SK-N-MC (cell line): Measurements from ENCODE around the gene NFATC2.

Source experiments
- DNase-seq: peaks from one replicate; pipeline ENCODE4 v3.0.0-alpha.2; 2011; ENCODE audit warnings: low read depth, low spot score
- H3K27ac ChIP-seq: fragments of 200-600 bp; sonication (generic); 2 replicates; pipeline ENCODE4 v1.5.1; 2016; ENCODE audit warnings: mixed run types
- H3K36me3 ChIP-seq: fragments of 200-600 bp; sonication (generic); 2 replicates; pipeline ENCODE4 v1.6.1; 2017; ENCODE audit warnings: antibody characterized with exemption, low read length, mixed read lengths; ENCODE audit not compliant: insufficient read depth
- H3K4me3 ChIP-seq: fragments of 200-600 bp; sonication (generic); 2 replicates; pipeline ENCODE4 v1.5.1; 2016
- H3K9ac ChIP-seq: fragments of 200-600 bp; sonication (generic); 2 replicates; pipeline ENCODE4 v1.8.0; 2017; ENCODE audit warnings: mixed run types, mixed read lengths; ENCODE audit not compliant: insufficient read length
- H3K9me3 ChIP-seq: fragments of 200-600 bp; sonication (generic); 2 replicates; pipeline ENCODE4 v1.6.1; 2017; ENCODE audit warnings: low read depth, mild to moderate bottlenecking, antibody characterized with exemption, low read length, moderate library complexity, mixed read lengths
- EZH2 ChIP-seq: fragments of 200-600 bp; sonication (generic); IDR thresholded peaks from one replicate; pipeline ENCODE4 v1.6.1; 2017; ENCODE audit warnings: antibody characterized with exemption
- FOXP2 ChIP-seq: optimal IDR thresholded peaks from 2 replicates; pipeline ENCODE3; 2011; ENCODE audit warnings: mild to moderate bottlenecking, moderate library complexity; ENCODE audit not compliant: insufficient read depth; ENCODE audit errors: extremely low read length, control extremely low read depth
- POLR2AphosphoS5 ChIP-seq: IDR thresholded peaks from 2 replicates; pipeline ENCODE4 v1.6.1; 2012; ENCODE audit warnings: mild to moderate bottlenecking, low read depth, low read length, borderline replicate concordance

Gene NFATC2

DNA sequence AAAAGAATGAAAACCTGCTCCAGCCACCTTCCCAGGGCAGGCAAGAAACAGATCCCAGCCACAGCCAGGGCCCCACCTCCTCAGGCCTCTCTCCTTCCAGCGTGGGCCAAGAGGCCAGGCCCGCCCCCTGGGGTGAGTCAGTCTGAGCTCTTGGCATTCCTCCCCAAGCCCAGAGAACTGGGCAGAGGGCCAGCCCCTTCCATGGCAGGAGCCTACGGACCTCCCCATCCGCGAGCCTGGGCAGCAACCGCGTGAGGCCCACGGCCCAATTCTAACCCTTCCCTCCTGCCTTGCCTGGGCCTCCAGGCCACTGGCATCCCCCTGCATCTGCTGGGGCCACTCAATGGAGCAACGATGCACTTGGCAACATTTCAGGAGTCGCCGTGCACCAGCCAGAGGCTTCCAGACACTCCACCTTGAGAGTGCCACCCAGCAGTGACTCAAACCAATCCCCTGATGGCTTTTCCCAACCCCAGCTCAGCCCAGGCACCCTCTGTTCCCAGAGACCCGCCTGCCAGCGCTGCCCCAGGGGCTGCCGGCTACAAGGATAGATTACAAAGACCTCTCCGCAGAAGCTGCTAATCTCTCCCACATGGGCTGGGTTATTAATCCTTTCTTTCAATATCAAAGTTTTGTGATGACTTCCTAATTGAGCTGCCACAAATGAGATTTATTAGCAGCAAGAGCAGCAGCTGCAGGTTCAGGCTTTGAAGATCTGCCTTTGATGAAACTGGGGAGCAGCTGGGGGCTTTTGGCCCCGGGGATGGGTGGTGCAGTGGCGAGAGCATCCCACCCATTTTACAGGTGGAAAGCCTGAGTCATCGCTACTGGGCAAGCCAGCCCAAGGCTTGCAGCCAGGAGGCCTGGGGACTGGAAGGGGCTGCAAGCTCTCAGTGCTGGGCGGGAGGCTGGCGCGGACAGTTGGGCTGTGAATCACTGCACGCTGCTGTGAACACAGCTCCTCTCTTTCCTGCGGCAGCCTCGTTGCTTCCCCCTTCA lies 85.7 kb downstream of the NFATC2 start:
- no peak for TF ChIP-seq EZH2
- no peak for TF ChIP-seq POLR2AphosphoS5
- TF ChIP-seq FOXP2 = no peak
- Histone ChIP-seq H3K4me3 (no peak overlapping the region), H3K36me3 (no peaks in the 10 kb centered on the region), H3K27ac (no peak overlapping the region), H3K9ac (no peak overlapping the region), H3K9me3 (no peaks in the 10 kb centered on the region)
- DNase-seq = no peak

DNA sequence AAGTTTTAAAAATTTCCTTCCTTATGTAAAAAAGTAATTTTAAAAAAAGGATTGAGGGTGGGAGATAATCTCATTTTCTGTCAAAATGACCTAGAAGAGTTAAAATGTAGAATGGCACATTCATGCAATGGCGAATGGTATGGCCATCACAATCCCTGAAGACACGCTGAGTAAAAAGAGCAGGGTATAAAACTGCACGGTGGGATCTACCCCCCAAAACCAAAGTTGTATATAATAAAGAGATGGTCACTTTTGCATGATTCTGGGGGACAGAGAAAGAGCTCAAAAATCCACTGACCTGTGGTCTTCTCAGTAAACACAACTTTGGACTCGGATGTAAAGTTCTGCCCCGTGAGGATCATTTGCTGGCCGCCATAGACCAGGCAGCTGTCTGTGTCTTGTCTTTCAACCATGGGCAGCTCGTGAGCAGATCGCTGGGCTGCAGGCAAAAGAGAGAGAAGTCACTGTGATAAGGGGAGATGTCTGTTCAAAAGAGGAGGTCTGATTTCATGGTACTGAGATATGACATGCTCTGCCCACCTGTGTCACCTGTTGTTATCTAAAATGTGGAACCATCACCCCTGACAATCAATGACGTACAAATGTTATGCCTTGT lies 88.2 kb downstream of the NFATC2 start:
- Histone ChIP-seq H3K27ac (no peak overlapping the region), H3K9ac (no peak overlapping the region), H3K36me3 (no peaks in the 10 kb centered on the region), H3K4me3 (no peak overlapping the region), H3K9me3 (no peaks in the 10 kb centered on the region)
- DNase-seq = no peak
- TF ChIP-seq POLR2AphosphoS5 = no peak
- TF ChIP-seq FOXP2 = no peak
- TF ChIP-seq EZH2 = no peak

DNA sequence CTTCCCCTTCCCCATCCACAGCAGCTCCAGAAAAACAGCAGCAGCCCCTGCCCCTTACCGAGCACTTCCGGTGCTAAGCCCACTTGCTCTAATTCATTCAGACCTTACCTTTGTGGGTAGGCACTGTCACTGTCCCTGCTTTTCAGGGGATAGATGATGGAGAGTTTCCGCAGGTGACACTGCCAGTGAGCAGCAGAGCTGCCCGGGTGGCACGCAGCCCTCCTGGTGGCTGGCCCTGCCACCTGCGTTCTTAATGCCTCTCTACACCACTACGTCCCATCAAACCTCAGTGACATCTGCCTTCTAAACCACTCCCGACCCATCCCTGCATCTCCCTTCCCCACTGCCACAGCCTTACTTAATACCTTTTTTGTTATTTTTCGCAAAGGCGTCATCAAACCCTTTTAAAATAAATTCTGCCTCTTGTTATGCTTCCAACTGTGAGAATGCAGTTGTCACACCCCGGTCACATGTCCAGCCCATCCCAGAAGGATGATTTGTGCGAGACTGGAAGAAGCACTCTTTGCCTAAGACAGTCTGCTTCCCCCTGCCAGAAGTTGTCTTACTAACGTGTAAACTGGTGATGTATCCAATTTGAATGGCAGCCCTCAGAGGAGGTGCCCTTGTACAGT lies 89.7 kb downstream of the NFATC2 start:
- Histone ChIP-seq H3K36me3 (no peaks in the 10 kb centered on the region), H3K4me3 (no peak overlapping the region), H3K9ac (no peak overlapping the region), H3K9me3 (no peaks in the 10 kb centered on the region), H3K27ac (no peak overlapping the region)
- no peak for TF ChIP-seq EZH2
- DNase-seq = no peak

DNA sequence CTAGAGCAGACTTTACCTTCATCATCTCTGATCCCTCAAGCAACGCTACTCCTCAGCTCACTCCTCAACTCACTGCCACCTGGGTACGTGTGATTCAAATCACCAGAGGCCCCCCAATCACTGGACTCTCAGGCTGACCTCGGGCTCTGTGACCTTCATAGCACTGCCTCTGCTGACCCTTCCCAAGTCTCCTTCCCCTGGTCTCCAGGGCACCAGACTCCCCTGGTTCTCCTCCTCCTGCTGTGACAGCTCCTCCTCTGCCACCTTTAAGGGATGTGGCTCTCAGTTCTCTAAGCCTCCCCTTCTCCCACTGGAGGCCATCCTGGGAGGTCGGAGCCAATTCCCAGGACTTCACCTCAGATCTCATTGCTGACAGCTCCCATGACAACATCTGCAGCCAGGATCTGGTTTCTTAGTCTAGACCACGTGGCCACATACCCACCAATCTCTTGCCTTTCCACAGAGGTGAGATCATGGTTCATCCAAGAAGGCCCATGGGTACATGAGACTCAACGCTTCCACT lies 90.4 kb downstream of the NFATC2 start:
- TF ChIP-seq EZH2 = no peak
- no peak for TF ChIP-seq FOXP2
- TF ChIP-seq POLR2AphosphoS5 = no peak
- DNase-seq = no peak
- Histone ChIP-seq H3K4me3 (no peak overlapping the region), H3K36me3 (no peaks in the 10 kb centered on the region), H3K9ac (no peak overlapping the region), H3K9me3 (no peaks in the 10 kb centered on the region), H3K27ac (no peak overlapping the region)

DNA sequence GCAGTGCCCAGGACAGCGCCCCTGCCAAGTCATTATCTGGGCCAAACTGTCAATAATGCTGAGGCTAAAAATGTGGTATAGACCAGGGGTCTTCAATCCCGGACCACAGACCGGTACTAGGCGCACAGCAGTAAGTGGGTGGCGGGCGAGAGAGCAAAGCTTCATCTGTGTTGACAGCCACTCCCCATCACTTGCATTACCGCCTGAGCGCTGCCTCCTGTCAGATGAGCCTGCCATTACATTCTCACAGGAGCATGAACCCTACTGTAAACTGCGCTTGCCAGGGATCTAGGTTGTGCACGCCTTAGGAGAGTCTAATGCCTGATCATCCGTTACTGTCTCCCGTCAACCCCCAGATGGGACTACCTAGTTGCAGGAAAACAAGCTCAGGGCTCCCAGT lies 91.0 kb downstream of the NFATC2 start:
- H3K9ac ChIP-seq = no peak overlapping the region
- DNase-seq = no peak

DNA sequence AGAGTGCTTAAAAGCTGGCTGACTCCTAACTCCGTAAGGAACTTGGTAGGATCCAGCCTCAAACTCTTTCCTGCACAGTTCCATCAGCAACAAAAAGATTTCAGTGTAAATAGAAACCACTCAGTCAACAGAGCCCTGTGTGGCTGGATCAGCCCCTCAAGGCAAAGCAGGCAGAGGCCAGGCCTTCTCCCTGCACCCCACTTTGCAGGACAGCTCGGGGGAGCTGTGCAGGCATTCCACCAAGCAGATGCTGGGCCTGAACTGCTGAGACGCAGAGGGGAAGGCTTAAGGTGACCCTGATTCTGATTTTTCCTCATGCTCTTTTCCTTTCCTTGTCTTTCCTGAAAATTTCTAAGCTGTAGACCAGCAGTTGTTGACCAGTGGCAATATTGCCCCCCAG lies 91.5 kb downstream of the NFATC2 start:
- Histone ChIP-seq H3K36me3 (no peaks in the 10 kb centered on the region), H3K4me3 (no peak overlapping the region), H3K9ac (no peak overlapping the region), H3K27ac (no peak overlapping the region), H3K9me3 (no peaks in the 10 kb centered on the region)
- DNase-seq = no peak
- TF ChIP-seq POLR2AphosphoS5 = no peak
- TF ChIP-seq FOXP2 = no peak
- TF ChIP-seq EZH2 = no peak

More for the DNA sequence above, 91.0 kb downstream of the NFATC2 start:
- Histone ChIP-seq H3K9me3 (no peaks in the 10 kb centered on the region), H3K36me3 (no peaks in the 10 kb centered on the region), H3K4me3 (no peak overlapping the region), H3K27ac (no peak overlapping the region)
- TF ChIP-seq POLR2AphosphoS5 = no peak
- TF ChIP-seq EZH2 = no peak
- no peak for TF ChIP-seq FOXP2

DNA sequence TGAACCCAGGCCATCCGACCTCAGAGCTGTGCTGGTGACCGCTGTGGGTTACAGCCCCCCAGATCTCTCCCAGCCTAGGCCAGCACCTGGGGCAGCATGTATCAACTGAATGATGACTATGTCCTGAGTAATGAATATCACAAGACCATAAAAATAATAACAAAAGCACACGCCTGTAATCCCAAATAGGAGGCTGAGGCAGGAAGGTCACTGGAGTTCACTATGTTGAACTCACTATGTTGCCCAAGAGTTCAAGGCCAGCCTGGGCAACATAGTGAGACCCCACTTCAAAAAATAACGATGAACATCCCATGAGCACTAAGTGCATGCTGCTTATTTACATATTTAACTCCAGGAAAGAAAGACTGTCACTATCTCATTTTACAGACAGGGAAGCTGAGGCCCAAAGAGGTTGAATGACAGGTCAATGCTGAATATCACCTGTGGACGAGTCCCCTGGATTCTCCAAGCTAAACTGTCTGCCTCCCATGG lies 92.3 kb downstream of the NFATC2 start:
- no peak overlapping the region for H3K9ac ChIP-seq
- no peaks in the 10 kb centered on the region for H3K36me3 ChIP-seq

More for the DNA sequence above, 92.3 kb downstream of the NFATC2 start:
- TF ChIP-seq POLR2AphosphoS5 (no peak), FOXP2 (no peak)
- no peak for DNase-seq
- no peak overlapping the region for H3K27ac ChIP-seq
- H3K4me3 ChIP-seq = no peak overlapping the region
- H3K9me3 ChIP-seq = no peaks in the 10 kb centered on the region
